Mucosa of stomach (tissue), 1 donor: ENCODE measurements around the gene ZNF169.
"Not testable (repeated sequence)": the region's sequence is repeated elsewhere in the genome, so short reads cannot be mapped to it uniquely, and the experiment has no call there.

Source experiments
- H3K27me3 ChIP-seq: one replicate; pipeline ENCODE4 v1.7.0; 2013; ENCODE audit warnings: mild to moderate bottlenecking, low read length; ENCODE audit not compliant: control insufficient read depth, insufficient read depth
- H3K36me3 ChIP-seq: one replicate; pipeline ENCODE4 v1.7.0; 2013; ENCODE audit warnings: low read length; ENCODE audit not compliant: control insufficient read depth, insufficient read depth
- H3K4me1 ChIP-seq: one replicate; pipeline ENCODE4 v1.7.0; 2013; ENCODE audit warnings: mild to moderate bottlenecking, low read length; ENCODE audit not compliant: control insufficient read depth, insufficient read depth
- H3K4me3 ChIP-seq: one replicate; pipeline ENCODE4 v1.7.0; 2013; ENCODE audit warnings: low read length
- H3K9ac ChIP-seq: one replicate; pipeline ENCODE4 v1.7.0; 2013; ENCODE audit warnings: mild to moderate bottlenecking, low read length, moderate library complexity
- H3K9me3 ChIP-seq: one replicate; pipeline ENCODE4 v1.7.0; 2013; ENCODE audit warnings: mild to moderate bottlenecking, low read length, moderate library complexity; ENCODE audit not compliant: control insufficient read depth
- donor health status: Pancreatic carcinoma.

Gene ZNF169

DNA sequence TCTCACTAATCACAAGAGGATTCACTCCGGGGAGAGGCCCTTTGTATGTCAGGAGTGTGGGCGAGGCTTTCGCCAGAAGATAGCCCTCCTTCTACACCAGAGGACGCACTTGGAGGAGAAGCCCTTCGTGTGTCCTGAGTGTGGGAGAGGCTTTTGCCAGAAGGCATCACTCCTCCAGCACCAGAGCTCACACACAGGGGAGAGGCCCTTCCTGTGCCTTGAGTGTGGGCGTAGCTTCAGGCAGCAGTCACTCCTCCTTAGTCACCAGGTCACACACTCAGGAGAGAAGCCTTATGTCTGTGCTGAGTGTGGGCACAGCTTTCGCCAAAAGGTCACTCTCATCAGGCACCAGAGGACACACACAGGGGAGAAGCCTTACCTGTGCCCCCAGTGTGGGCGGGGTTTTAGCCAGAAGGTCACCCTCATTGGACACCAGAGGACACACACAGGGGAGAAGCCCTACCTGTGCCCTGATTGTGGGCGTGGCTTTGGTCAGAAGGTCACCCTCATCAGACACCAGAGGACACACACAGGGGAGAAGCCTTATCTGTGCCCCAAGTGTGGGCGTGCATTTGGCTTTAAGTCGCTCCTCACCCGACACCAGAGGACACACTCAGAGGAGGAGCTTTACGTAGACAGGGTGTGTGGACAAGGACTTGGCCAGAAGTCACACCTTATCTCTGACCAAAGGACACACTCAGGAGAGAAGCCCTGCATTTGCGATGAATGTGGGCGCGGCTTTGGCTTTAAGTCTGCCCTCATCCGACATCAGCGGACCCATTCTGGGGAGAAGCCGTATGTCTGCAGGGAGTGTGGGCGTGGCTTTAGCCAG, 41.6 kb downstream of the ZNF169 start:
- H3K36me3 ChIP-seq, result no peaks in the 10 kb centered on the region
- H3K4me3 ChIP-seq, result no peak overlapping the region
- no peak overlapping the region for H3K9ac ChIP-seq
- H3K27me3 ChIP-seq, result no peaks in the 10 kb centered on the region
- peaks cover 16% of the 10 kb centered on the region for H3K4me1 ChIP-seq
- H3K9me3 ChIP-seq, result no peaks in the 10 kb centered on the region

DNA sequence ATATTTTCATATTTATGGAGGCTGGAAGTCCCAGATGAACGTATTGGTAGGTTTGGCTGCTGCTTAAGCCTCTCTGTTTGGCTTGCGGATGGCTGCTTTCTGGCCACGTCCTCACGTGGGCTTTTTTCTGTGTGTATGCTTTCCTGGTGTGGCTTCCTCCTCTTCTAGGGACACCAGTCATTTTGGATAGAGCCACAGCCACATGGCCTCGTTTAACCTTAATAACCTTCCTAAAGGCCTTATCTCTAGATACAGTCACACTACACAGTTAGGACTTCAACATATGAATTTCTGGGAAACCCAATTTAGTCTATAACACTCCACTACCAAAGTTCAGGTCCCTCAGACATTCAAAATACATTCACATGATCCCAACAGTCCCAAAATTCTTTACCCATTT, 42.5 kb downstream of the ZNF169 start:
- no peaks in the 10 kb centered on the region for H3K36me3 ChIP-seq
- H3K4me1 ChIP-seq, result peaks cover 16% of the 10 kb centered on the region
- no peak overlapping the region for H3K9ac ChIP-seq
- H3K4me3 ChIP-seq, result no peak overlapping the region
- H3K27me3 ChIP-seq, result no peaks in the 10 kb centered on the region
- H3K9me3 ChIP-seq, result no peaks in the 10 kb centered on the region

DNA sequence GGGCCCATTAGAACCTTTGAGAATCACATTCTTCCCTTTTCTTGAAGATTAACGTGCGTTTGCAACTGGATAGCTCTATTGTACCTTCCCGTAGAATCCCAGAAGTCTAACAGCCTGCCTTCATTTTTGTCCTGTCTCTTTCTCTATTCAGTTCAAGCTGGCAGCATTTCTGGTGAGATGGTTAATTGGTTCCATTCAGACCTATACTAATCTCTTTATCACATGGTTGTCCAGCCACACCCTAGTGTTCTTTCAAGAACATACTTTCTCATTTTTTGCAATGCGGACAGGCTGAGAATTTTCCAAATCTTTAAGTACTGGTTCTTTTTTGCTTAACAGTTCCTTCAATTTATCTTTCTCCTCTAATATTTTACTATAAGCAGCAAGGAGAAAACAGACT, 43.3 kb downstream of the ZNF169 start:
- H3K27me3 ChIP-seq, result no peaks in the 10 kb centered on the region
- no peaks in the 10 kb centered on the region for H3K36me3 ChIP-seq
- H3K9ac ChIP-seq, result no peak overlapping the region
- H3K9me3 ChIP-seq, result no peaks in the 10 kb centered on the region
- peaks cover 16% of the 10 kb centered on the region for H3K4me1 ChIP-seq
- H3K4me3 ChIP-seq, result no peak overlapping the region

DNA sequence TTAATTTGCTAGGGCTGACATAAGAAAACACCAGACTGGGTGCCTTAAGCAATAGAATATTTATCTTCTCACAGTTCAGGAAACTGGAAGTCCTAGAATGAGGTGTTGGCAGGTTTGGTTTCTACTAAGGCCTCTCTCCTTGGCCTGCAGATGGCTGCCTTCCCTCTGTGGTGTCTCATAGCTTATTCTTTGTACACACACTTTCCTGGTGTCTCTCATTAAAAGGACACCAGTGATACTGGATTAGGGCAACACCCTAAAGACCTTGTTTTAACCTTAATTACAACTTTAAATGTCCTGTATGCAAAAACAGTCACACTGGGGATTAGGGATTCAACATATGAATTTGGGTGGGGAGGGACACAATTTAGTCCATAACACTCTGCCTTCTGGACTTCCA, 44.2 kb downstream of the ZNF169 start:
- H3K9me3 ChIP-seq, result no peaks in the 10 kb centered on the region
- no peaks in the 10 kb centered on the region for H3K27me3 ChIP-seq

DNA sequence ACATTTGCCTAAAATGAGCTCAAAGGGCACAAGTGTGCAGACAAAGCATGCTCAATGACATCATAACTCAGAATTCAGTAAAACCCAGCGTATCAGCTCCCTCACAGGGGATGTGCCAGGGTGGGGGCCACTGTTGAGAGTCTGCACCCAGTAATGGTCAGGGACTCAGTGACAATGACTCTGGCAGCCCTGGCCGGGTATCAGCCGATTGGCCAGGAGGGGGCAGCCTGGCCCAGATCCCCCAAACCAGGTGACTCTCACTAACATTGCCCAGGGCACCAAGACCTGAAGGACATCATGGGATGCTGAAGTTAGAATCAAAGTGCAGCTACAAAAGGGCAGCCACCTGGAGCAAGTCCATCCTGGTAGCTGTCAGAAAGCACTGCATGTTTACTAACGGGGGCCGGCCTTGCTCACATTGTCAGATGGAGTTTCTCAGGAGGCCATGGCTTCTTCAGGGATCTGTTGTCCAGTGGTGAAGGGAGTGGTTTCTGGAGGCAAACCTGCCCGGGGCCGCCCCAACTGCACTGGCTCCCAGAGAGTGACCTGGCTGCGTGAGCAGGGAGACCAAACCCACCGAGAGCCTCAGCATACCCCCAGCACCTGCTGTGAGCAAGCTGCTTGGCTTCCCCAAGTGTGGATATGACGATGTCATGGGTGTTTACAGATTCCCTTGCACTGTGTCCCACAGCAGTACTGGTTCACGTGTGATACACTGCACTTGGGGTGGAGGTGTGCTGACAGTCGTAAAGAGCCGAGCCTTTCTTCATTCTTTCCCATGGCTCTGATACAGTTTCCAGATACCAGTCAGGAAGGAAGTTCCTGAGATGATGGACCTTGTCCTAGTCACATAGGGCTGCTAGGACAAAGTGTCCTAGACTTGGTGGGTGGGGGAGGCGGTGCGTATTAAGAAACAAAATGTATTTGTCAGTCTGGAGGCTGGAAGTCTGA, 56.2 kb downstream of the ZNF169 start:
- not testable (repeated sequence) for H3K36me3 ChIP-seq, H3K9ac ChIP-seq, H3K4me3 ChIP-seq, H3K4me1 ChIP-seq, H3K9me3 ChIP-seq, H3K27me3 ChIP-seq

More for the DNA sequence above, 44.2 kb downstream of the ZNF169 start:
- Histone ChIP-seq H3K36me3 (no peaks in the 10 kb centered on the region), H3K4me1 (peaks cover 16% of the 10 kb centered on the region), H3K9ac (no peak overlapping the region), H3K4me3 (no peak overlapping the region)

DNA sequence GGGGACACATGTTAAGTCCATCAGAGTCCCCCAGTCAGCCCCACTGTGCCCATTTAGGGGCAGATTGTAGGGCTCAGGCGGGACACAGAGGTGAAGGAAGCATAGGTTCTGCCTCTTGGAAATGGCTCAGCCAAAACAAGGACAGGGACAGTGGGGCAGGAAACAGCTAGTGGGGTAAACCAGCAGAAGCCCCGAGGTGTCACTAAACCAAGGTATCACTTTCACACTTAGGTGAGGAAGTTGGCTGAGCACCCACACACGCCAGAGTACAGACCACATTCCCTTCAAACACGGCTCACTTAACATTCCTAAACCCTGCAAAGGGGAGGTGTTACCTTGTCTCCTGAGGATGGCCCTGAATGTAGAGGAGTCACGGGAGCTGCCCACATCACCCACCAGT, 57.1 kb downstream of the ZNF169 start:
- H3K27me3 ChIP-seq, H3K4me1 ChIP-seq, H3K36me3 ChIP-seq, H3K9ac ChIP-seq, H3K4me3 ChIP-seq, H3K9me3 ChIP-seq: not testable (repeated sequence)

DNA sequence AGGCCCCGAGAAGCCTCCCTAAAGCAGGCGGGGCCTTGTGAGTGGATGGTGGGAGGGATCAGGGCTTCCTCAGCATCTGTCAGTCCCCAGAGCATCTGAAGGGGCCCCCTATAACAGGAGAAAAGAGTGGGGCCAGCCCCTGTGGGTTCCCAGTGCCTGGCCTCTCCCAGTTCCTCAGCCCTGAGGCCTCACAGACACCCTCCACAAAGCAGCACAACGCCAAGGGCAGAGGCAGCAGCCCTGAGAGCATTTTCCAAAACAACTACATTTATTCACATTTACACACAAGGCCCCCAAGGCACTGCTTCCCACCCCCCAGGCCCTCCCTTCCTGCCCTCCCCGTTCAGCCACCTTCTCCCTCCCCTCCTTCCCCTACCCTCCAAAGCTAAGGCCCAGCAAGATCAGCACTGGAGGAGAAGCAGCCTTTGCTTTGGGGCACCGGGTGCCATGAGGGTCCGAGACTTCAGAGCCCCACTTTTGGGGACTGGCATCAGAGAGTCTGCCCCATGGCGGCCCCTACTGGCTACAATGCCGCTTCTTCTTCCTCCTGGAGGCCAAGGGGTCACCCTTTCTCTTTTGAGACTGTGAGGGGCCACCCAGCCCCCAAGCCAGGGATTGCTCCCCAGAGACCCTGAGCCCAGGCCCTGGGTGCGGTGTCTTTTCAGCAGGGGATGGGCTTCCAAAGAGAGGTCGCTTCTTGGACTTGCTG, 59.0 kb downstream of the ZNF169 start:
- H3K27me3 ChIP-seq, H3K9me3 ChIP-seq, H3K36me3 ChIP-seq, H3K9ac ChIP-seq, H3K4me1 ChIP-seq, H3K4me3 ChIP-seq: not testable (repeated sequence)

DNA sequence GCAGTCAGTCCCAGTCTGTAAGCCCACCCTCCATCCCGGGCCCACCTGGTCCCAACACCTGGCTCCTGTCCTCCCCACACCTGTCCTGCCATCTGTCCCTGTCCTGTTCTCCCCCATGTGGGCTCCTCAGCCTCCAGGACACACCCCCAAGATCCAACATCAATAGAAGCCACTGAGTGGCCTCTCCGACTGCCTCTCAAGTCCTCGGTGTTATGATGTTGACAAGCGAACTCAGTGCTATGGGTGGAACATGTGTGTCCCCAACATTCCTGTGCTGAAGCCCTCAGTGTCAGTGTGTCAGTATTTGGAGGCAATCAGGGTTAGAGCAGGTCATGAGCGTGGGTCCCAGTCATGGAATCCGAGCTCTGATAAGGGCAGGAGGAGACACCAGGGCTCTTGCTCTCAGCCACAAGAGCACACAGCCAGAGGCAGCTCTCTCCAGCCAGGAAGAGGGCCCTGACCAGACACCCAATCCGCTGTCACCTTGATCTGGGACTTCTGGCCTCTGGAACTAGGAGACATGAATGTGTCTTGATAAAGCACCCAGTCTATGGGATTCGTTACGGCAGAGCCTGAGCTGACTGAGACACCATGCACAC, 63.3 kb downstream of the ZNF169 start:
- not testable (repeated sequence) for H3K27me3 ChIP-seq, H3K4me1 ChIP-seq, H3K36me3 ChIP-seq, H3K4me3 ChIP-seq, H3K9ac ChIP-seq, H3K9me3 ChIP-seq

DNA sequence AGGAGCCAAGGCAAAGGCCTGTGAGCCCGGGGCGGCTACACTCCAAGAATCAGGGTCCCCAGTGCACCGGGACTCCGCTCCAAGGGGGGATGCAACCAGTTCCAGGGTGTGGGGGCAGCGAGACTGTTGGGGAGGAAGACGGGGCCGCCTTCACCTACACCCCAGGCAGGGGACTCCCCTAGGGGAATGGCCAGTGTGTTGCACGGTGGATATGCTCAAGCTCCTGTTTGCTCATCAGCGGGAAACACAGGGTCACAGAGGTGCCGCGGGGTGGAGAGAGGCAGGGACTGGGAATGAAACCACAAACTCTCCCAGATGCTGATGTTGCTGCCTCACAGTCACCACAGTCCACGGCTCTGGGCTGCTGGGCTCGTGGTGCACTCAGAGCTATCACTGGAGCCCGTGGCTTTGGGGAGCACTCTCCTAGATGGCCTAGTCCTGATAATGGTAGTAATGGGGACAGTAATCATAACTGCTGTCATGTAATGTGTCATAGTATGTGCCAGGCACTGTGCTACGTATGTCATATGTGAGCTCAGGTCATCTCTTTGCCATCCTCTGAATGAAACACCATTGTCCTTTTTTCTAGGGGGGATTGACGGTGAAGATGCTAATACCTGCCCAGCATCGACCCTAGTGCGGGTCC, 64.2 kb downstream of the ZNF169 start:
- H3K4me3 ChIP-seq, H3K4me1 ChIP-seq, H3K9me3 ChIP-seq, H3K9ac ChIP-seq, H3K27me3 ChIP-seq, H3K36me3 ChIP-seq: not testable (repeated sequence)

DNA sequence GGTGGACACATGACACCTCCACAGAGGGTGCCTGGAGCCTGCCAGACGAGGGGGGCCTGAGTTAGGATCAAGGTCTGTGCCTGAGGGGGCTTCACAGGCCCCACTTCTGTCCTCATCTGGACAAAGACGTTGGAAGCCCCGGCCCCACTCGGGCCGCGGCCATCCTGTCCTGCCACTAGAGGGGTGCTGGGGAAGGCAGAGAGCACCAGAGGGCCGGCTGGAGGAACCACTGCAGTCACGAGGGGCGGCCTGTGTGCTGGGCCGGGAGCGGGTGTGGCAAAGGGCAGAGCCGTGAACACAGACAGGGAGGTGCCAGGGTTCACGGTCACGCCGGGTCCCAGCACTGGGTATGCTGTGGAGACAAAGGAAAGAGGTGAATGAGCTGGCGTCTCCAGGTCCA, 66.5 kb downstream of the ZNF169 start:
- H3K27me3 ChIP-seq, H3K4me1 ChIP-seq, H3K9ac ChIP-seq, H3K9me3 ChIP-seq, H3K36me3 ChIP-seq, H3K4me3 ChIP-seq: not testable (repeated sequence)

DNA sequence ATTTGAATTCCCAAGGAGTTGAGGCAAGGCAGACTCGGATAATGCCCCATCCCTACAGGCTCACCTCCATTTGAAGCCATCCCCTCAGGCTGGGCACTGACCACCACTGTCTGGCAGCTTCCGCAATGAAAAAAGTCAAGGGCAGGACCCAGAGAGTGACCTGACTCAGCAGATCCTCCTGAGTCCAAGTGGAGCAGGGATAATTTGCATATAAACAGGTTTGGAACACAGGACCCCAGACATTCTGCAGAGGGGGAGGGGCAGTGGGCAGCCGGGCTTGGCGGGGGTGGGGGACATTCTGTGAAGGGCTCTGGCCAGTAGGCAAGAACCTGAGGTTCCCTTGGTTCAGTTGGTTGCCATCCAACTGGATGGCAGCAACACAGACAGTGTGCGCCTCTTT, 69.4 kb downstream of the ZNF169 start, which contains the start of gene NUTM2F:
NUTM2F (minus strand) TSS at position 101 of the 400 bp plus-strand sequence; CDS start at position 80, 21 bp downstream.
- H3K4me1 ChIP-seq, H3K4me3 ChIP-seq: not testable (repeated sequence)

More for the DNA sequence above, 69.4 kb downstream of the ZNF169 start, which contains the start of gene NUTM2F:
- not testable (repeated sequence) for H3K9me3 ChIP-seq, H3K27me3 ChIP-seq, H3K36me3 ChIP-seq, H3K9ac ChIP-seq
